A549 (cell line): ENCODE measurements around the gene CALHM1. TPM values are rescaled to one million over a fixed set of nuclear protein-coding genes. Genes with fewer than 3 reads are reported as not detected.
A peak's percentile ranks its signal among the peaks of the same experiment; 100 is the strongest.

Experiments used
- ATAC-seq, 2 experiments: fragments of 200-7000 bp in 1 of 2; fragments of >200 bp in 1 of 2; cut with Nextera tagmentation in 1 of 2; cut with Tn5 transposase in 1 of 2; 3 replicates each; pipeline versions ENCODE4 v1.8.0 to v1.9.1; 2018 to 2020; ENCODE audit warnings: mild to moderate bottlenecking in 1 of 2, moderate library complexity in 1 of 2
- CTCF ChIA-PET: fragments of 300-600 bp; sonication (Branson Sonifier 250); formaldehyde crosslinking; extraction: SDS; loops from one replicate; lab custom pipeline; 2021; ENCODE audit warnings: antibody characterized with exemption, inconsistent platforms; lab: Yijun Ruan, JAX
- POLR2A ChIA-PET: fragments of 350-600 bp; formaldehyde crosslinking; extraction: SDS; loops from one replicate; lab custom pipeline; 2021; ENCODE audit warnings: antibody characterized with exemption, inconsistent platforms; lab: Yijun Ruan, JAX
- DNase-seq, 2 experiments: peaks; one replicate each; pipeline versions ENCODE4 v3.0.0 to v3.0.0-alpha.2; 2011 to 2016; ENCODE audit warnings: low read depth in 1 of 2, low spot score in 1 of 2
- FAIRE-seq: peaks from 2 replicates; lab custom pipeline; 2011; peaks lifted over from hg19 to GRCh38; lab: Jason Lieb, UNC
- H3K27ac ChIP-seq, 2 experiments: fragments of >200 bp; sonication (Bioruptor Twin); formaldehyde crosslinking; 3 replicates each; pipeline ENCODE4 v1.5.1; 2016 to 2017
- H3K4me1 ChIP-seq: fragments of >200 bp; sonication (Bioruptor Twin); formaldehyde crosslinking; 3 replicates; pipeline ENCODE4 v1.6.1; 2016
- H3K4me2 ChIP-seq: fragments of >200 bp; sonication (Bioruptor Twin); formaldehyde crosslinking; 3 replicates; pipeline ENCODE4 v1.6.1; 2016
- H3K4me3 ChIP-seq: fragments of >200 bp; sonication (Bioruptor Twin); formaldehyde crosslinking; 3 replicates; pipeline ENCODE4 v1.5.1; 2016
- H3K9me3 ChIP-seq: fragments of >200 bp; sonication (Bioruptor Twin); formaldehyde crosslinking; 3 replicates; pipeline ENCODE4 v1.6.1; 2016
- CBX2 ChIP-seq: fragments of 200-600 bp; sonication (generic); IDR thresholded peaks from 2 replicates; pipeline ENCODE4 v1.6.1; 2016; ENCODE audit warnings: low read depth, mild to moderate bottlenecking, borderline replicate concordance
- CBX8 ChIP-seq: fragments of 200-600 bp; sonication (generic); IDR thresholded peaks from 2 replicates; pipeline ENCODE4 v1.6.1; 2016
- CEBPB ChIP-seq, 2 experiments: fragments of >200 bp in 1 of 2; sonication (Bioruptor Twin) in 1 of 2; formaldehyde crosslinking in 1 of 2; IDR thresholded peaks; 2 replicates each; pipeline ENCODE4 v1.6.1; 2012 to 2016
- CTCF ChIP-seq: fragments of >200 bp; sonication (Bioruptor Twin); formaldehyde crosslinking; IDR thresholded peaks from 3 replicates; pipeline ENCODE4 v1.5.1; 2016
- ESRRA ChIP-seq: fragments of 150-350 bp; IDR thresholded peaks from 2 replicates; pipeline ENCODE4 v1.6.1; 2014; ENCODE audit warnings: mild to moderate bottlenecking, low read length, borderline replicate concordance
- FOSL2 ChIP-seq, 2 experiments: fragments of 450-650 bp in 1 of 2; fragments of >200 bp in 1 of 2; sonication (Bioruptor Twin) in 1 of 2; formaldehyde crosslinking; IDR thresholded peaks; 2 replicates each; pipeline versions ENCODE4 v1.5.0 to v1.6.1; 2016 to 2020; ENCODE audit warnings: mild to moderate bottlenecking in 1 of 2, moderate library complexity in 1 of 2
- FOXS1 ChIP-seq: fragments of 250-450 bp; sonication (Bioruptor Pico); IDR thresholded peaks from 2 replicates; pipeline ENCODE4 v1.5.0; 2020; ENCODE audit warnings: mild to moderate bottlenecking, moderate library complexity
- HDAC2 ChIP-seq: fragments of 200-600 bp; sonication (generic); IDR thresholded peaks from 2 replicates; pipeline ENCODE4 v1.6.1; 2016
- JUN ChIP-seq, 2 experiments: fragments of >200 bp; sonication (Bioruptor Twin); formaldehyde crosslinking; IDR thresholded peaks; 2 replicates in 1 of 2; 3 replicates in 1 of 2; pipeline ENCODE4 v1.6.1; 2016 to 2017
- JUNB ChIP-seq: fragments of >200 bp; sonication (Bioruptor Twin); formaldehyde crosslinking; IDR thresholded peaks from 2 replicates; pipeline ENCODE4 v1.6.1; 2016
- KDM5A ChIP-seq: fragments of 200-600 bp; sonication (generic); IDR thresholded peaks from 2 replicates; pipeline ENCODE4 v1.6.1; 2016; ENCODE audit warnings: antibody characterized with exemption, mild to moderate bottlenecking
- NR3C1 ChIP-seq: fragments of >200 bp; sonication (Bioruptor Twin); formaldehyde crosslinking; IDR thresholded peaks from 3 replicates; pipeline ENCODE4 v1.6.1; 2017
- POLR2A ChIP-seq: IDR thresholded peaks from 2 replicates; pipeline ENCODE4 v1.6.1; 2012; ENCODE audit warnings: mild to moderate bottlenecking, low read length
- POLR2AphosphoS2 ChIP-seq: conservative IDR thresholded peaks from 2 replicates; pipeline ENCODE4 v1.6.1; 2012; ENCODE audit warnings: low read length, improper control_type of control experiment, inconsistent platforms
- RCOR1 ChIP-seq: fragments of 150-350 bp; IDR thresholded peaks from 2 replicates; pipeline ENCODE4 v1.6.1; 2014; ENCODE audit warnings: antibody characterized with exemption, low read length, low read depth
- RFX5 ChIP-seq: fragments of 450-650 bp; IDR thresholded peaks from 2 replicates; pipeline ENCODE4 v1.7.1; 2014; ENCODE audit warnings: antibody characterized with exemption, mild to moderate bottlenecking, moderate library complexity
- TFCP2L1 ChIP-seq: fragments of 250-450 bp; sonication (Bioruptor Pico); IDR thresholded peaks from 2 replicates; pipeline ENCODE4 v1.5.0; 2021; ENCODE audit warnings: mild to moderate bottlenecking
- ZC3H11A ChIP-seq: fragments of 450-650 bp; IDR thresholded peaks from 2 replicates; pipeline ENCODE4 v1.6.1; 2014; ENCODE audit warnings: antibody characterized with exemption, mild to moderate bottlenecking
- ZNF302 ChIP-seq: fragments of 250-450 bp; sonication (Bioruptor Pico); IDR thresholded peaks from 2 replicates; pipeline ENCODE4 v1.9.0; 2021; ENCODE audit warnings: inconsistent platforms, mild to moderate bottlenecking, moderate library complexity
- WGBS: methylation state at CpG from one replicate; pipeline ENCODE4 v1.1.6; 2017; ENCODE audit errors: missing lambda C conversion rate; 5-methylcytosine and 5-hydroxymethylcytosine counted together
- polyA plus RNA-seq, 4 experiments: library from polyadenylated mRNA; depleted of rRNA in 3 of 4; stranded (reverse); fragments of >200 nt; fragmentation: RNase III in 1 of 4; extraction: RNeasy Plus Mini Kit Qiagen cat#74134 plus additional on column Dnase treatment in 1 of 4; gene quantifications; 2 replicates in 3 of 4; 3 replicates in 1 of 4; pipeline ENCODE4 v1.2.3, GENCODE V29; 2011 to 2017
- TF ChIP-seq, protein P1 (sequence below): fragments of >200 bp; sonication (Bioruptor Twin); formaldehyde crosslinking; IDR thresholded peaks from 2 replicates; pipeline ENCODE4 v1.6.1; 2016
- TF ChIP-seq, protein P2 (sequence below): IDR thresholded peaks from 2 replicates; pipeline ENCODE4 v1.6.1; 2012

Gene CALHM1
- polyA plus RNA-seq, 2 of the 4 experiments (the other 2 are of a cell fraction): not detected

DNA sequence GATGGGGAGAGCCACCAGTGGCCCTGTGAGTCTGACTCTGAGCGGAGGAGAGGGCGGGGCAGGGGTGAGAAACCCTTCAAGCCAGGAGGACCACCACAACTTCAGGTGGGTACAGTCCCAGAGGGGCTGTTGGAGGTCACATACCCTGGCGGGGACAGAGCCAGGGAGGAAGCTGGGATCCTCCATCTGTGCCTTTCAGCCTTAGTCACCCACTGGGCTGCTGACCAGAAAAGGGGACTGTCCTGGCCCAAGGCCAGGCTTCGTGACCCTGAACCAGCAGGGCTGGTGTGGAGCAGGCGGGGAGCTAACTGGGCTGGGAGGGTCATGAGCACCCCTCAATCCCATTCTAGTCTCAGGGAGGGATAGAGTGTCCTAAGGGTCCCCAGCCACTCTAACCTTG, 21.8 kb upstream of the CALHM1 start:
- ChIA-PET POLR2A (no interaction called here), CTCF (interaction anchor here (0.5 to 1.4 kb wide), 9 partner anchors 10 to 147 kb away, joined by 3 to 4 read pairs (median 4); partner anchors contain the start of gene NEURL1)
- peaks cover 19% of the 10 kb centered on the region for H3K4me1 ChIP-seq
- H3K4me2 ChIP-seq: no peak overlapping the region
- no peaks in the 10 kb centered on the region for H3K9me3 ChIP-seq
- no peak overlapping the region for H3K27ac ChIP-seq
- no peak overlapping the region for H3K4me3 ChIP-seq
- TF ChIP-seq ESRRA (no peak), ZNF302 (no peak), TFCP2L1 (CRISPR knock-in tag) (no peak), POLR2AphosphoS2 (no peak)
- DNase-seq: no peak
- ATAC-seq: no peak
- no peak for FAIRE-seq
- WGBS: 54% methylated on average over 5 of the region's 5 CpGs

DNA sequence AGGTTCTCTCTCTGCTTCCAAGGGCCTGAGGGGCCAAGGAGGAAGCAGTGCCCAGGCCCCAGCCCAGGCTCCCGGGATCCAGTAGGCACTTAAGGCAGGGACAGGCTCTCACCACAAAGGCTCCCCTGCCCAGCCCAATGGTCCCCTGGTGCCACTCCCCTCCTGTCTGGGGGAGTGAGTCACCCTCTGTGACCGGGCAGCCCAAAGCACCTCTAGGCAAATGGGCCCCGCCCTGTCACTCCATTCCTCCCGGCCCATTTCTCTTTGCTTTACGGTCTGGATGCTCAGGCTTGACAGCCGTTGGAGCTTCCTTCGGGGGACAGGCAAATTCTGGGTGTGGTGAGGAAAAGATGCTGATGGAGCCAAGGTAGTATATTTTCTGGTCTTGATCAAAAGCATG, 20.4 kb upstream of the CALHM1 start, which contains the start of gene CALHM3:
TSS of gene CALHM3 (minus strand) at position 106 of the 400 bp plus-strand sequence. CDS start 208 bp downstream, outside the sequence.
- H3K4me2 ChIP-seq: peak within 1 kb of the TSS; percentile 57
- 35% methylated on average over 6 of the region's 7 CpGs for WGBS
- FAIRE-seq (no peak), DNase-seq (peak; percentile 42 to 71), ATAC-seq (peak; percentile 71 to 75)
- peaks cover 19% of the 10 kb centered on the region for H3K4me1 ChIP-seq
- H3K4me3 ChIP-seq: no peak within 1 kb of the TSS
- H3K27ac ChIP-seq: peak within 1 kb of the TSS in 1 of 2 experiments; percentile 58; a peak in 2 of 6 replicates
- ChIA-PET POLR2A (no interaction called here), CTCF (interaction anchor here (1.3 kb wide), 1 partner anchor 62 kb away, joined by 4 read pairs; no protein-coding TSS in a partner anchor)
- H3K9me3 ChIP-seq: no peaks in the 10 kb centered on the region
- TF ChIP-seq POLR2AphosphoS2 (no peak), POLR2A (no peak), FOSL2 (IDR thresholded peaks at IDR 0.05) (no peak), FOSL2 (CRISPR knock-in tag; IDR thresholded peaks at IDR 0.05) (peak; percentile 57)

- peak overlapping the region; percentile 57; the same call in 2 of the 3 replicates for H3K4me2 ChIP-seq
- no peak overlapping the region for H3K4me3 ChIP-seq
- WGBS: 89% methylated on average over 22 of the region's 22 CpGs
- no peak for TF ChIP-seq JUN (IDR thresholded peaks at IDR 0.05)
- TF ChIP-seq, protein P1, sequence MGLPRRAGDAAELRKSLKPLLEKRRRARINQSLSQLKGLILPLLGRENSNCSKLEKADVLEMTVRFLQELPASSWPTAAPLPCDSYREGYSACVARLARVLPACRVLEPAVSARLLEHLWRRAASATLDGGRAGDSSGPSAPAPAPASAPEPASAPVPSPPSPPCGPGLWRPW: no peak
- TF ChIP-seq CEBPB (IDR thresholded peaks at IDR 0.05): no peak
- no peak for TF ChIP-seq CBX2
- TF ChIP-seq HDAC2: no peak
- TF ChIP-seq NR3C1: no peak
- TF ChIP-seq RFX5: no peak
- TF ChIP-seq, all 56 proteins: peak for 0
- POLR2A ChIA-PET: no interaction called here
- DNase-seq: no peak
- FAIRE-seq: no peak
- no peaks in the 10 kb centered on the region for H3K9me3 ChIP-seq
- H3K27ac ChIP-seq: peak overlapping the region in 1 of 2 experiments; percentile 58; a peak in 2 of 6 replicates
- CTCF ChIA-PET: interaction anchor here (1.0 to 1.3 kb wide), 2 partner anchors 62 to 110 kb away, joined by 3 to 4 read pairs; no protein-coding TSS in a partner anchor
- peaks cover 19% of the 10 kb centered on the region for H3K4me1 ChIP-seq
- ATAC-seq: no peak
Measured at GRCh38 chr10:103478671-103479070, 20.0 kb upstream of the CALHM1 start.

DNA sequence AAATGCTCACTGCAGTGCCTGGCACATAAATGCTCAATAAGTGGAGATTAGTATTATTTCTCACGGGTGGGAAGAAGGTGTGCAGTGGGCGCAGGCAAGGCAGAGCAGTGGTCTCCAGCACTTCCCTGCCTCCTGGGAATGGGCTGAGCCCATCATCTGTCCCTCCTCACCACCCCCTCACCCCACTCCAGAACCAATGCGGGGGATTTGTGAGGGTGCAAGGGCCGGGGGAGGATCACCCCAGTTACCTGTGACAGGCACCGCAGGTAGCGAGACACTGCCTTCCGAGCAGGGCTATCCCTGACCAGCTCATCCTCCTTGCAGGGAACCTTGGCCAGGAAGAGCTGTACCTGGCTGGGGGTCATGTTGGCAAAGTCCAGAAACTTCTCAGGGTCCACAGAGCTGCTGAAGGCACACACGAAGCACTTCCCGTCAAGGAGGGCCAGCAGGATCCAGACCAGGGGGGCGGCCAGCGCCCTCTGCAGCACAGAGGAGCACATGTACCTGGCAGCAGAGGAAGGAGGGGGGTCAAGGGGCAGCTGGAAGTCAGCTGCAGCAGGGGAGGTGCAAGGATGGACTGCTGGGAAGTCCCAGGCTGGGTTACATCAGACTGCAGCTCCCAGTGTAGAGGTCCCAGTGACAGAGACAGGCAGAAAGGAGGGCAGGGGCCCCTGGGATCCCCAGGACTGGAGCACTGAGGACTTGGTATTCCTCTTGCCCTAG, 17.5 kb upstream of the CALHM1 start:
- ATAC-seq (peak; percentile 58 to 77), FAIRE-seq (no peak), DNase-seq (peak in 1 of 2 experiments; percentile 39)
- CTCF ChIA-PET: interaction anchor here (1.2 to 6.8 kb wide), 4 partner anchors 9 to 122 kb away, joined by 3 to 51 read pairs (median 11); no protein-coding TSS in a partner anchor
- POLR2A ChIA-PET: no interaction called here
- H3K4me2 ChIP-seq: no peak overlapping the region
- no peaks in the 10 kb centered on the region for H3K9me3 ChIP-seq
- 57% methylated on average over 10 of the region's 11 CpGs for WGBS
- TF ChIP-seq FOXS1 (no peak), CTCF (no peak), RCOR1 (no peak), CBX8 (no peak), KDM5A (no peak), JUNB (no peak), ZC3H11A (no peak)
- TF ChIP-seq, protein P2, sequence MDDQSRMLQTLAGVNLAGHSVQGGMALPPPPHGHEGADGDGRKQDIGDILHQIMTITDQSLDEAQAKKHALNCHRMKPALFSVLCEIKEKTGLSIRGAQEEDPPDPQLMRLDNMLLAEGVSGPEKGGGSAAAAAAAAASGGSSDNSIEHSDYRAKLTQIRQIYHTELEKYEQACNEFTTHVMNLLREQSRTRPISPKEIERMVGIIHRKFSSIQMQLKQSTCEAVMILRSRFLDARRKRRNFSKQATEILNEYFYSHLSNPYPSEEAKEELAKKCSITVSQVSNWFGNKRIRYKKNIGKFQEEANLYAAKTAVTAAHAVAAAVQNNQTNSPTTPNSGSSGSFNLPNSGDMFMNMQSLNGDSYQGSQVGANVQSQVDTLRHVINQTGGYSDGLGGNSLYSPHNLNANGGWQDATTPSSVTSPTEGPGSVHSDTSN: no peak
- H3K4me3 ChIP-seq: no peak overlapping the region
- H3K27ac ChIP-seq: no peak overlapping the region
- H3K4me1 ChIP-seq: peaks cover 27% of the 10 kb centered on the region
